Measurements from ENCODE around the gene TWIST2. TPM values are rescaled to one million over a fixed set of nuclear protein-coding genes. Genes with fewer than 3 reads are reported as not detected.

The TWIST2 gene
- total RNA-seq, 1 experiment from 2014 or later, result not detected

GRCh38 chr2:238875471-238876231, 27.8 kb downstream of the TWIST2 start:
- H3K4me3 ChIP-seq (ENCODE audit: low read depth, low read length, poor library complexity, severe bottlenecking), result no peak overlapping the region
- H3K4me1 ChIP-seq (ENCODE audit: insufficient read depth, low read length, poor library complexity, severe bottlenecking), result no peaks in the 10 kb centered on the region
- ChIA-PET POLR2A (ENCODE audit: low non-redundant PET) (no interaction called here), CTCF (interaction anchor here (0.6 kb wide), 1 partner anchor 500 kb away, joined by 3 read pairs; no protein-coding TSS in a partner anchor)
- no TSS peak for BruUV-seq (replicated peaks)
- no peaks in the 10 kb centered on the region for H3K36me3 ChIP-seq (ENCODE audit: insufficient read depth, low read length, poor library complexity, severe bottlenecking)
- H3K27ac ChIP-seq (ENCODE audit: low read depth, low read length, poor library complexity, severe bottlenecking), result no peak overlapping the region
- peaks cover 25% of the 10 kb centered on the region for H3K27me3 ChIP-seq (replicated peaks; ENCODE audit: insufficient read depth, low read depth, low read length, poor library complexity)
- no peaks in the 10 kb centered on the region for H3K9me3 ChIP-seq (ENCODE audit: low read depth, low read length, poor library complexity, severe bottlenecking)
- DNase-seq (ENCODE audit: low spot score), result no peak
- TF ChIP-seq EZH2 (IDR thresholded peaks at IDR 0.05; ENCODE audit: borderline replicate concordance, low read depth, low read length, poor library complexity, severe bottlenecking) (no peak), CTCF (conservative IDR thresholded peaks at IDR 0.05; ENCODE audit: low read depth, low read length) (no peak)
- intact Hi-C loops (cut with micrococcal nuclease; ENCODE audit: unreplicated experiment), result no loop called here

GRCh38 chr2:238876232-238876630, 28.3 kb downstream of the TWIST2 start:
- TF ChIP-seq EZH2 (IDR thresholded peaks at IDR 0.05; ENCODE audit: borderline replicate concordance, low read depth, low read length, poor library complexity, severe bottlenecking), result no peak
- no peak for TF ChIP-seq CTCF (conservative IDR thresholded peaks at IDR 0.05; ENCODE audit: low read depth, low read length)
- H3K4me3 ChIP-seq (ENCODE audit: low read depth, low read length, poor library complexity, severe bottlenecking), result no peak overlapping the region
- intact Hi-C loops (cut with micrococcal nuclease; ENCODE audit: unreplicated experiment), result no loop called here
- H3K27ac ChIP-seq (ENCODE audit: low read depth, low read length, poor library complexity, severe bottlenecking), result no peak overlapping the region
- no TSS peak for BruUV-seq (replicated peaks)
- DNase-seq (ENCODE audit: low spot score), result no peak
- H3K27me3 ChIP-seq (replicated peaks; ENCODE audit: insufficient read depth, low read depth, low read length, poor library complexity), result peaks cover 25% of the 10 kb centered on the region
- ChIA-PET CTCF (interaction anchor here (0.6 kb wide), 1 partner anchor 500 kb away, joined by 3 read pairs; no protein-coding TSS in a partner anchor), POLR2A (ENCODE audit: low non-redundant PET) (no interaction called here)
- H3K36me3 ChIP-seq (ENCODE audit: insufficient read depth, low read length, poor library complexity, severe bottlenecking), result no peaks in the 10 kb centered on the region
- H3K4me1 ChIP-seq (ENCODE audit: insufficient read depth, low read length, poor library complexity, severe bottlenecking), result no peaks in the 10 kb centered on the region
- H3K9me3 ChIP-seq (ENCODE audit: low read depth, low read length, poor library complexity, severe bottlenecking), result no peaks in the 10 kb centered on the region

- TF ChIP-seq EZH2 (IDR thresholded peaks at IDR 0.05; ENCODE audit: borderline replicate concordance, low read depth, low read length, poor library complexity, severe bottlenecking) (no peak), CTCF (conservative IDR thresholded peaks at IDR 0.05; ENCODE audit: low read depth, low read length) (no peak)
- Histone ChIP-seq H3K27me3 (replicated peaks; ENCODE audit: insufficient read depth, low read depth, low read length, poor library complexity) (peaks cover 25% of the 10 kb centered on the region), H3K36me3 (ENCODE audit: insufficient read depth, low read length, poor library complexity, severe bottlenecking) (no peaks in the 10 kb centered on the region), H3K4me3 (ENCODE audit: low read depth, low read length, poor library complexity, severe bottlenecking) (no peak overlapping the region), H3K27ac (ENCODE audit: low read depth, low read length, poor library complexity, severe bottlenecking) (no peak overlapping the region), H3K4me1 (ENCODE audit: insufficient read depth, low read length, poor library complexity, severe bottlenecking) (no peaks in the 10 kb centered on the region), H3K9me3 (ENCODE audit: low read depth, low read length, poor library complexity, severe bottlenecking) (no peaks in the 10 kb centered on the region)
- DNase-seq (ENCODE audit: low spot score), result no peak
- no TSS peak for BruUV-seq (replicated peaks)
- ChIA-PET POLR2A (ENCODE audit: low non-redundant PET) (no interaction called here), CTCF (no interaction called here)
- intact Hi-C loops (cut with micrococcal nuclease; ENCODE audit: unreplicated experiment), result no loop called here
These were observed 30.3 kb downstream of the TWIST2 start for GRCh38 chr2:238878051-238878735.
